Measurements from ENCODE around the gene SLC4A5.

The SLC4A5 gene

DNA sequence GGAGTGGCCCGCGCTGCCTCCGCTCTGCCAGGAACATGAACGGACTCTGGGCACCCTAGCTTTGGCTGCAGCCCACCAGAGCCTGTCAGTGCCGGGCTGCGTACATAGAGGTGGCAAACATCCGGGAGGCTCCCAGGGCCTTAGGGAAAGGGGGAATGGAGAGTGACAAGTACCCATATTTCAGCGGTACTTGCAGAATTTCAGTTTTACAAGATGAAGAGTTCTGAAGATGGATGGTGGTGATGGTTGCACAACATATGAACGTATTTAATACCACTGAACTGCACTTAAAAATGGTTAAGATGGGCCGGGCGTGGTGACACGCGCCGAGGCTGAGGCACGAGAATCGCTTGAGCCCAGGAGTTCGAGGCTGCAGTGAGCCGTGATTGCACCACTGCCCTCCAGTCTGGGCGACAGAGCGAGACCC is 143.9 kb downstream of the SLC4A5 start:
- POLR2A ChIA-PET, result interaction anchor here (0.8 to 3.4 kb wide), 10 partner anchors 9 to 361 kb away, joined by 3 to 29 read pairs (median 4); partner anchors contain the start of gene MOB1A
- TF ChIP-seq, protein P1, sequence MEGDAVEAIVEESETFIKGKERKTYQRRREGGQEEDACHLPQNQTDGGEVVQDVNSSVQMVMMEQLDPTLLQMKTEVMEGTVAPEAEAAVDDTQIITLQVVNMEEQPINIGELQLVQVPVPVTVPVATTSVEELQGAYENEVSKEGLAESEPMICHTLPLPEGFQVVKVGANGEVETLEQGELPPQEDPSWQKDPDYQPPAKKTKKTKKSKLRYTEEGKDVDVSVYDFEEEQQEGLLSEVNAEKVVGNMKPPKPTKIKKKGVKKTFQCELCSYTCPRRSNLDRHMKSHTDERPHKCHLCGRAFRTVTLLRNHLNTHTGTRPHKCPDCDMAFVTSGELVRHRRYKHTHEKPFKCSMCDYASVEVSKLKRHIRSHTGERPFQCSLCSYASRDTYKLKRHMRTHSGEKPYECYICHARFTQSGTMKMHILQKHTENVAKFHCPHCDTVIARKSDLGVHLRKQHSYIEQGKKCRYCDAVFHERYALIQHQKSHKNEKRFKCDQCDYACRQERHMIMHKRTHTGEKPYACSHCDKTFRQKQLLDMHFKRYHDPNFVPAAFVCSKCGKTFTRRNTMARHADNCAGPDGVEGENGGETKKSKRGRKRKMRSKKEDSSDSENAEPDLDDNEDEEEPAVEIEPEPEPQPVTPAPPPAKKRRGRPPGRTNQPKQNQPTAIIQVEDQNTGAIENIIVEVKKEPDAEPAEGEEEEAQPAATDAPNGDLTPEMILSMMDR (IDR thresholded peaks at IDR 0.05; ENCODE audit: insufficient read depth, low read length, missing control alignments), result no peak
- peak overlapping the region; percentile 99 for H3K4me3 ChIP-seq (ENCODE audit: low read depth, low read length)
- no peak for DNase-seq (ENCODE audit: low read depth, low spot score)
- CTCF ChIA-PET, result interaction anchor here (0.7 to 3.8 kb wide), 12 partner anchors 9 to 382 kb away, joined by 3 to 31 read pairs (median 6); partner anchors contain the start of genes BOLA3 and MOB1A

DNA sequence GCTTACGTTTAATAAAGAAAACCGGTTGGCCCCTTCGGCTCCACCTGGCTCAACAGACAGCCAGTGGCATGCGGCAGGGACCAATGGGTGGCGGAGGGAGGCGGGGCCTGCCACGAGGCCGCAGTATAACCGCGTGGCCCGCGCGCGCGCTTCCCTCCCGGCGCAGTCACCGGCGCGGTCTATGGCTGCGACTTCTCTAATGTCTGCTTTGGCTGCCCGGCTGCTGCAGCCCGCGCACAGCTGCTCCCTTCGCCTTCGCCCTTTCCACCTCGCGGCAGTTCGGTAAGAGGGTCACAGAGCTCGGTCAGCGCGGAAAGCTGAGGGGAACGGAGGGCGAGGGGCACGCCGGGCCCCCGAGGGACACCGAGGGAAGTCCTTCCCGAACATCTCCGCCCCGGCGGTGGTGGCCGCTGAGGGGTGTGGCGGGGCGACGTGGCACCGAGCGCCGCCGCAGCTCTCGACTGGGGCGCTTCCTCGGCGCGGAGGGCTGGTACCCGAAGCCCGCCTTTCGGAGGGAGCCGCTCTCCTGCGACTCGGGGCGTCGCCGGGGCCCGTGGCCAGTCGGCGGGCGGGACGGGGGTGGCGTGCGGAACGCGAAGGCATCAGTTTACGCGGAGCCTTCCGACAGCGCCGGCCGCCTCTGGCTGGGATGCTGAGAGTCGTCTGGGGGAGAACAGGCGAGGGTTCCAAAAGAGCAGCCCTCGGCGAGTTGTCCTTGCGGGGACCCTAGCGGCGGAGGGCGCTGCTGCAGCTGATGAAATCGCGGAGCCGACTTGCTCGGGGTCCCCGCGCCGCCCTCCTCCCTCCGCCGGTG is 144.5 kb downstream of the SLC4A5 start, which contains the start of gene MTHFD2:
Gene MTHFD2, plus strand, starts transcription at position 155 of the 814 bp plus-strand sequence. Its CDS starts 27 bp downstream, at position 182.
- DNase-seq (ENCODE audit: low read depth, low spot score), result peak; percentile 85
- peak within 1 kb of the TSS; percentile 99 for H3K4me3 ChIP-seq (ENCODE audit: low read depth, low read length)
- ChIA-PET POLR2A (interaction anchor here (0.7 to 3.4 kb wide), 10 partner anchors 9 to 342 kb away, joined by 3 to 29 read pairs (median 4); partner anchors contain the start of gene MOB1A), CTCF (interaction anchor here (0.9 to 3.8 kb wide), 10 partner anchors 10 to 382 kb away, joined by 3 to 31 read pairs (median 6); partner anchors contain the start of genes BOLA3 and MOB1A)
- TF ChIP-seq, protein P1 (IDR thresholded peaks at IDR 0.05; ENCODE audit: insufficient read depth, low read length, missing control alignments), result peak; percentile 97

DNA sequence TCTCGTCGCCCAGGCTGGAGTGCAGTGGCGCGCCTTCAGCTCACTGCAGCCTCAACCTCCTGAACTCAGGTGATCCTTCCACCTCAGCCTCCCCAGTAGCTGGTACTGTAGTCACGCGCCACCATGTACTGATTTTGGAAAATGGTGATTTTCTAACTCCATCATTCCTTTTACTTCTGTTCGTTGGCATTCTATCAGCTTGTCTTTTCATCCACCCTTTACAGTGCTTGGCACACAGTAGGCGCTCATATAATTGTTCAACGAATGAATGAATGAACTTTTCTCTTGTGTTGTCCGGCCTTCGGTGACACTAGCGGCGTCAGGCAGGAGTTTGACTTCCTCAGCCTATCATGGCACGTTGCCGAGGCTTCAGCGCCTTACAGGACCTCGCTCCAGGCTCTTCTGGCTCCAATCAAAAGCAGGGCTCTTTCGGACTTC is 145.2 kb downstream of the SLC4A5 start:
- TF ChIP-seq, protein P1 (IDR thresholded peaks at IDR 0.05; ENCODE audit: insufficient read depth, low read length, missing control alignments), result no peak
- H3K4me3 ChIP-seq (ENCODE audit: low read depth, low read length), result peak overlapping the region; percentile 99
- ChIA-PET POLR2A (interaction anchor here (0.7 to 3.4 kb wide), 6 partner anchors 10 to 370 kb away, joined by 3 to 29 read pairs (median 4); partner anchors contain the start of genes MOB1A and STAMBP), CTCF (interaction anchor here (0.9 to 3.8 kb wide), 9 partner anchors 10 to 381 kb away, joined by 3 to 31 read pairs (median 6); partner anchors contain the start of genes BOLA3 and MOB1A)
- DNase-seq (ENCODE audit: low read depth, low spot score), result no peak

DNA sequence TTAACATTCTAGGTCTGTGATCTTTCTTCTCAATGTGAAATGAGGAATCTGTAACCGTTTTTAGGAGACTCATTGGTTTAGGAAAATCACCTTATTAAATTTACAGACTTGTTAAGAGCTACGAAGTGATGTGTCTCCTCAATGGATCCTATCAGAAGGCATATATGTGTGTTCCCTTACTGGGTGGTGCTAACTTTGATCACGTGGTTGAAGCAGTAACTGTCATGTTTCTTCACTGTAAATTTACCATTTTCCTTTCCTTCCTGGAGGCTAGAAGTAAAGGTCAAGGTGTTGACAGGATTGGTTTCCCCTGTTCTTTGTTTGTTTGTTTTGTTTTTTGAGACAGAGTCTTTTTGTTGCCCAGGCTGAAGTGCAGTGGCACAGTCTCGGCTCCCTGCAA is 146.2 kb downstream of the SLC4A5 start:
- ChIA-PET POLR2A (interaction anchor here (1.0 to 1.5 kb wide), 2 partner anchors 19 to 369 kb away, joined by 3 to 4 read pairs; partner anchors contain the start of genes MOB1A and STAMBP), CTCF (interaction anchor here (1.0 to 3.5 kb wide), 3 partner anchors 17 to 370 kb away, joined by 3 to 31 read pairs (median 4); partner anchors contain the start of gene MOB1A)
- no peak for DNase-seq (ENCODE audit: low read depth, low spot score)
- no peak overlapping the region for H3K4me3 ChIP-seq (ENCODE audit: low read depth, low read length)
- TF ChIP-seq, protein P1 (IDR thresholded peaks at IDR 0.05; ENCODE audit: insufficient read depth, low read length, missing control alignments), result no peak

DNA sequence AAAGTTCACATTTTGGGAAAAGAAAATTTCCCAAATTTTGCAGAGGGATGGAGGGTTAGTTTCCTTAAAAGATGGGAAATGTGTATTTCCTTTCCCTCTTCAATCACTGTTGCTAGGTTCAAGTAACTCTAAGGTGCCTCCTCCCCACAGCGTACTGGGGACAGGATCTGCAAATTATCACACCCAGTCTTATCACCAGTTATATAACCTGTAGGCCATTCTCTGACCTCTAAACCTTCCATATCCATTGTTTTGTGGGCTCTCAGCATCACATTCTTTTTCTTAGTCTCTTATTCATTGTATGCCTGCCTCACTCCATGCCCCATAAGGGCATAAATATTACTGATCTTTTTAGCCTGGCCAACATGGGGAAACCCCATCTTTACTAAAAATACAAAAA is 148.4 kb downstream of the SLC4A5 start:
- DNase-seq (ENCODE audit: low read depth, low spot score), result no peak
- ChIA-PET POLR2A (no interaction called here), CTCF (no interaction called here)
- H3K4me3 ChIP-seq (ENCODE audit: low read depth, low read length), result no peak overlapping the region
- TF ChIP-seq, protein P1 (IDR thresholded peaks at IDR 0.05; ENCODE audit: insufficient read depth, low read length, missing control alignments), result no peak

Data from AG04449 (cell line).